HG03432 (cell line): ENCODE results near the gene HDAC8.

Experiments used
- ATAC-seq: cut with Tn5 transposase; IDR thresholded peaks from one replicate; pipeline ENCODE4 v1.9.1; 2021; ENCODE audit warnings: mild to moderate bottlenecking, moderate library complexity; ENCODE audit not compliant: unreplicated experiment

The HDAC8 gene

DNA sequence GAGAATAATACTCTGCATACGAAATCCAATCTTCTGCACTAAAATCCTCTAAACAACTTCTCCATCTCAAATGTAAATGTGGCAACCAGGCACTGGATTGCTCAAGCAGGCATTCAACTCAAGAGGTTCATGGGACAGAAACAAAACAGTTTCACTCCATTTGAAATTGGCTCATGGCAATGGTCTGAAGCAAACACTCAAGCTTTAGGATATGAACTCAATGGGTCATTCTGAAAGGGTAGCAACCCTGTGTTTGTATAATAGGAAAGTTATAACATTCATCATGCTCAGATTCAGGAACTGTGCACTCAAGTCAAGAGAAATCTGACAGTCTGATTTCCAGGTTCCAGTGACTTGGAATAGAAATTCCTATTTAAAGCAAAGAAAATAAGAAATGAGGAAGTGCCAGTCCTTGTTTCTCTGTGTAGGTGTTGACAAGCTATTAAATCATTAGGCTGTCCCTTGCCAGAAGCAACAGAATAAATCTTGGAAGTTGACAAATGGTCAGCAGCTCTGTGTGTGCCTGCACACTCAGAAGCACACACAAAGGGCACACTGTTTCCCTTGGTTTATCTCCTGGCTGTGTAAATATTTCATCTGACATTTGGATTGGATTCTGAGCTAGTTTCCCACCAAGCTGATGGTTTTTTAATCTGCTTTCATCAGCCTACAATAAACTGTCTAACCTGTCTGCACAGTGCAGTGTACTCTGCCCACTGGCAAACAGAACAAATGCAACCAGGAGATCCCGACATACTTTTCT is 191.0 kb downstream of the HDAC8 start:
- ATAC-seq: no peak

DNA sequence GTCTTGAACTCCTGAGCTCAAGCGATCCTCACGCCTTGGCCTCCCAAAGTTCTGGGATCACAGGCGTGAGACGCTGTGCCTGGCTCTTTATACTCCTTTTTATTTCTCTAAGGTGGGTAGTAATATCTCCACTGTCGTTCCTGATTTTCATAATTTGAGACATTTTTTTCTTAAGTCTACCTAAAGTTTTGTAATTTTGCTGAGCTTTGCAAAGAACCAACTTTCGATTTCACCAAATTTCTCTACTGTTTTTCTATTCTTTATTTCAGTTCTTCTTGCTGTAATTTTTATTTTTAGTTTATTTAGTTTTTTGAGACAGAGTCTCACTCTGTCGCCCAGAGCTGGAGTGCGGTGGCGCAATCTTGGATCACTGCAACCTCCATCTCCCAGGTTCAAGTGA is 196.5 kb downstream of the HDAC8 start:
- no peak for ATAC-seq

DNA sequence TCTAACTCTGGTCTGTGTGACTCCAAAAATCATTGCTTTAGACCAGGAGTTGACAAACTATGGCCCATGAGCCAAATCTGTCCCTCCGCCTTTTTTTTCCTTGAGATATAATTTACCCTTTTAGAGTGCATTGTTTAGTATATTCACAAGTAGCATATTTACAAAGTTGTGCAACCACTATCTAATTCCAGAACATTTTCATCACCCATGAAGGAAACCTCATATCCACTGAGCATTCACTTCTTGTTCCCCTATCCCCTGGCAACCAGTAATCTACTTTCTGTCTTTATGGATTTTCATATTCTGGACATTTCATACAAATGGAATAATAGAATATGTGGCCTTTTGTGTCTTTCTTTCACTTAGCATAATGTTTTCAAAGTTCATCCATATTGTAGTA is 199.5 kb downstream of the HDAC8 start:
- ATAC-seq: no peak

DNA sequence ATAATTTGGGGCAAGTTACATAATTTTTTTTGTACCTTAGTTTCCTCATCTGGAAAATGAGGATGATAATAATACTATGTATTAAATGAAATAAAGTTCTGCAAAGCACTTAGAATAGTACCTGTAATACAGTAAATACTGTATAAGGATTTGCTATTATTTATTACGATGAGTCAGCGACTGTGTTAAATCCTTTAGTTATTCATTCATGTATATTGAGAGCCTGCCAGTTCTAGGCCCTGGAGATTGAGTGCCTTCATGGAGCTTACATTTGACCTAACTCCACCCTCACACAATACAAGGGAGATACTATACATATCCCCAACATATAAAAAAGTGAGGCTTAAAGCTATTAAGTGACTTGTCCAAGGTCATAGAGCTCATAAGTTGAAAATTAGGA is 199.9 kb downstream of the HDAC8 start:
- no peak for ATAC-seq

DNA sequence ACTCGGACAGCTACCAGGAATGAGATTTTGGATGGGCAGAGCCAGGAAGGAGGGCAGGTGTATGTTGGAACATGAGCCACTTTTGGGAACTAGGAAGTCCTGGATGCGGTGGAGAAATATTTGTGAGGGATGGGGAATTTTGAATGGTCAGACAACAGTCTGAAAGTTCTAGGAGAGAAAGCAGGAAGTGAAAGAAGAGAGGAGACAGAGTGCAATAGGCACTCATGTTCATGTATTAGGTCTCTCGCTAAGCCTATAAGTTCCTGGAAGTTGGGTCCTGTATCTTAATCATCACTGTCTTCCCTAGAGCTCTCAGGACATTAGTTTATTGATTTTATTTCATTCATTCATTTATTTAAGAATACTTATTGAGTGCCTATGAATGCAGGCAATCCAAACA is 201.2 kb downstream of the HDAC8 start:
- ATAC-seq: peak; percentile 70

DNA sequence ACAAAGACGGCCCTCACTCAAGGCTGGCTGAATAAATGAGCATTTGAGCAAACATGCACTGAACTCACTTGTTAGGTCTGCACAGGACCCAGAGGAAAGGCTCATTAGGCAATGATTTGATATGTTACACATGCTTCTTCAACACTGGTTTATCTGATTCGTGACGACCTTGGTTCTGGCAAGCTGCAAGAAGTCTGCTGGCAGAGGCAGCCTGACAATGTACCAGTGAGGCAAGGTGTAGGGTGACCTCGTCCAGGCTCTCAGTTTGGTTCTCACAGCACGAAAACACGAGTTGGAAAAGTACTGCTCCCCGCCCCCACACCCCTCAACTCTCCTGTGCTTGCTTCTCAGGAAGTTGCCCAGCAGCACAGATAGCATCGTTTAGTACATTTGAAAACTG is 203.8 kb downstream of the HDAC8 start:
- no peak for ATAC-seq

DNA sequence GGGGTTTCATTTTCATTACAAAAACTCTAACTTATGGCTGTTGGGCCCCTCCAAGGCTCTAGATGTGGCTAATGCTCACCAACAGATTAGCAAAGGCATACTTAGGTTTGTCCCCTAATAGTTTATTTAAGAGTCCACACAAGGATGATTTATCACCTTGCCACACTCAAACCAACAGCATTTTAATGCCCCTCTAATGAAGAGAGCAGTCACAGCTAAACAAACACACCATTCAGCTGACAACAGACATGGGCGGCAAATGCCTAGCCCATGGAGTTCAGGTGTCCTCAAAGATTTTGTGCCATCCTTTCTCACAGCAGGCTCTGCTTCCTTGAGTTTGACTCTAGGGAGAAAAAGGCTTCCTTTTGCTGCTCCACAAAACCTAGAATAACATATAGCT is 205.1 kb downstream of the HDAC8 start:
- no peak for ATAC-seq

DNA sequence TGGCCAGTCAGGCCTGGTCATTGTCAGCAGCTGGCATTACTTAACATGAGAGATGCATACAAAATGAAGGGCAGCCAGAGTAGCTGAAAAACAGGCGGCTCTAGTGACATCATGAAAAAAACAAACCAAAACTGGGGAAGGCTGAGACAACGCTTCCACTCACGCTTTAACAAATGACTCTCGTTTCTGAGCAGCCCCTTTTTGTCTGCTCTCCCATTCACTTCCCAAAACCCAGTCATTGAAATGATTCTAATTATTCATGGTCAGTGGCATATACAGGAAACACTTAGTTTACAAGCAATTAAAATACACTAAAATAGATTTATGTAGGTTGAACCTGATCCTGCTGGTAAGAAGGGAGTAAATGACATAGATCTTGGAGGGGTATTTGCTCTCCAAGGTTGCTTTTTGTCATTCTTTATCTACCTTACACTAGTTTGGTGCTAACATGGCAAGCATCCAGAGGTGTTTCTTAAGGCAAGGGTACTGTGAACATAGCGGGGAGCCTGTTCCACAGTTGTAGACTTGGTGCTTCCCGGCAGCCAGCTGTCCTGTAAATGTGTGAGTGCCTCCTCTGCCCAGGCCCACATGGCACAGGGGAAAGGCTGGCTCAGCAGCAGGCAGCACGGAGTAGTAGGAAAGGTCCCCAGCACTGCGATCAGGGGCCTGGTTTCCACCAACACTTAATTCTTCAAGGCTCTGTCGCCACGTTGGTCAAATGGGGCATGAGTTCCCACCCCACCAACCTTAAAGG is 205.8 kb downstream of the HDAC8 start:
- no peak for ATAC-seq

DNA sequence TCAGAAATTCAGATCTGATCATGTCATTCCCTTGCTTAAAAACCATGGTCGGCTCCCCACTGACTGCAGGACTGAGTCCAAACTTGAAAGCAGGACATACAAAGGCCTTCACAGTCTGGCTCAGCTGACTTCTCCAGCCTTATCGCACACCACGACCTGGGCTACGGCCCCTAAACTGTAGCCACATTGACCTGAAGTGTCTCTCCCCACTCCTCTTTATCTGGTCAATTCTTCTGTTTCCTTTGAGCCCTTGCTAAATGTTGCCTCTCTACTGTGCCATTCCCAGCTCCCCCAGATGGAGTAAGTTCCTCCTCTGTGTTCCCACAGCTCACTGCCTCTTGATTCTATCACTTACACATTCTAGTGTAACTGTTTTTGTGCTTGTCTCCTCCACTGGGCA is 206.5 kb downstream of the HDAC8 start:
- no peak for ATAC-seq

DNA sequence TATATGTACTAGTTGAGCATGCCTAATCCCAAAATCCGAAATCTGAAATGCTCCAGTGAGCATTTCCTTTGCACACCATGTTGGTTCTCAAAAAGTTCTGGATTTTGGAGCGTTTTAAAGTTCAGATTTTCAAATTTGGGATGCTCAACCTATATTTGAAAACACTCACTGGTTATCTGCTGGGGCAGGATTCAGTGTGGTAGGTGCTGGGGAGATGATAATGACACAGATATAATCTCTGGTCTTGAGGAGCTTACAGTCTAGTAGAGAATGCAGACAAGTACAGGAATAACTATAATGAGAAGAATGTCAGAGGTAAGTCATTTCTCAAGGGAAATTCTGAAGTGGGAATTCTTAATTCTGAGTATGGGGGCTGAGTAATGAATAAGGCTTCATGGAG is 207.5 kb downstream of the HDAC8 start:
- no peak for ATAC-seq

DNA sequence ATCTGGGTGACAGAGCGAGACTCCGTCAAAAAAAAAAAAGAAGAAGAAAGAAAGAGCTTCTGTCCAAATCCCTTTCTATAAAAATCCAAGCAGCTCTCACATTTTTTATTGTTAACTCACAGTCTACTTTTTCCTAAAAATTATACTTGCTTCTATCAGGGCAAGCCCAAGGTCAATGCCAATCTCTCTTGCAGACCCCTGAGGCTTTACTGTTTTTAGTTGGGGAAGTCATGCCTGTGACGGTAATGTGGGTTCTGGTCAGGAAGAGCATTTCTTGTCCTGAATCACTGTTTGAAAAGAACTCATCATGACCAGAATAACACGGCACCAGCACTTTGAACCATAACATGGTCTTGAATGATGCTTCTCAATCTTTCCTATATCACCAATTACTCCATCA is 212.3 kb downstream of the HDAC8 start:
- no peak for ATAC-seq

DNA sequence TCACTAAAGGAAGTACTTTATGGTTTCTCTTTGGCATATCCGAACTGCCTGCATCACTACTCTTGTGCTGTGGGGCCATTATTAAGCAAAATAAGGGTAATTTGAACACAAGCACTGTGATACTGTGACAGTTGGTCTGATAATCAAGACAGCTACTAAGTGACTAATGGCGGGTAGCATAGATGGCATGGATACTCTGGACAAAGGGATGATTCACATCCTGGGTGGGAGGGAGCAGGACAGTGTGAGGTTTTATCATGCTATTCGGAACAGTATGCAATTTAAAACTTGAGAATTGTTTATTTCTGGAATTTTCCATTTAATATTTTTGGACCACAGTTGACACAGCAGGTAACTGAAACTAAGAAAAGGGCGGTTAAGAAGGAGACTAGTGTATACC is 214.3 kb downstream of the HDAC8 start:
- ATAC-seq: no peak

DNA sequence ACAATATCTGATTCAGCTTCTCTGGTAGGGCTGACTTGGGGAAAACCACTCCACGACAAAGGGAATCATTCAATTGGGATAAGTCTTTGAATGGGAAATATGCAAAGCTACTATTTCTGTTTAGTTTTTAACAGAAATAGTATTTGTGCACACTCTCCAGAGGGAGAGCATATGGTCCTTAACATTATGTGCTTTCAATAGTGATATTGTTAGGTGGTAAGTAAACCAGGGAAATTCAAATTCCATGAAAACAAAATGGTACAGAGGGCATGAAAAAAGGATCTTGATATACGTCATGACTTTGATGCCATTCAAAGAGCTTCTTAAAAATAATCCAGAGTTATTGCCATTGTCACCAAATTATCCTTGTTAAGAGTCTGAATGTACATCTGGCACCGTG is 219.9 kb downstream of the HDAC8 start:
- ATAC-seq: no peak

DNA sequence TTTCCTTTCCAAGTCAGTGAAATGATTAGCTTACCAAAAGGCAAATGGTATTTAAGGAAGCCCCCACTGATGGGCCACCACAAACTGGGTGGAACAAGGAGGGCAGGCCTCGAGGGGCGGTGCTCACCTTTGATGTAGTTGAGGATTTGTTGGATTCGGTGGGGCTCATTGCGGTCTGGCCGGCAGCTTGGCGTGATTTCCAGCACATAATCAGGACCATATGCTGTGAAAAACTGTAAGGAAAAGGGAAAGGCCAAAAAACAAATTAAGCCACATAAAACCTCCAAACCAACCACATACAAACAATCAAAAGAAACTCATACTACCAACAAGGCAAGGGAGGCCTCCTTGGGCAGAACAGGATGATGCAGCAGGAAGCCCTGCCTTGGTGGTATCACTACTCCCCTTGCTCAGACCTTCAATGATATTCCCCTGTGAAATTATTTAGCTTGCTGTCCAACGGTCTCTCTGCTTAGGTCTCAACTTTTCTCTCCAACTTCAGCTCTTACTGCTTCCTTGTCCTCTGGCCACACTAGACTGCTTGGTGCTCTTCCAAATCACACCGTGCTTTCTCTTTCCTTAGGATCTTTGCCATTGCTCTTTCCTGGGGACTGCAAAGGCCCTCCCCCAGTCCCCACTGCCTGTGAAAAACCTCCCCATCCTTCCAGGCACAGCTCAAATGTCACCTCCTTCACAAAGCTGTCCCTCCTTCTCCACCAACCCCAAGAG is 220.9 kb downstream of the HDAC8 start:
- no peak for ATAC-seq

DNA sequence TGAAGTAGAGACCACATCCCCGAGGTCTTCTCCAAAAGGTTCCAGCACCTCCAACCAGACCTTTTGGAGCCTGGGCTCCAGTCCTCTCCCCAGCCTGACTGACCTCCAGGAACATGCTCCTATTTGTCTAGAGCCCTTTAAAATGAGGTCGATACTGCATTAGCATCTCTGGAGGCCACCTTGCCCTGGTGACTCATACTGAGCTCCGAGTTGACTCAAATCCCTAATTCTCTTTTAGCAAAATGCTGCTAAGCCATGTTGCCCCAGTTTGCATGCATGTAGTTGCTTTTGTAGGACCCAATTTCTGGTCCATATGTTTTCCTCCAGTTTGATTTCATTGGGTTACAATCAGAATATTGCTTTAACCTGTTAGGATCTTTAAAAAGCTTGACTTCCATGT is 223.5 kb downstream of the HDAC8 start:
- ATAC-seq: peak; percentile 99

DNA sequence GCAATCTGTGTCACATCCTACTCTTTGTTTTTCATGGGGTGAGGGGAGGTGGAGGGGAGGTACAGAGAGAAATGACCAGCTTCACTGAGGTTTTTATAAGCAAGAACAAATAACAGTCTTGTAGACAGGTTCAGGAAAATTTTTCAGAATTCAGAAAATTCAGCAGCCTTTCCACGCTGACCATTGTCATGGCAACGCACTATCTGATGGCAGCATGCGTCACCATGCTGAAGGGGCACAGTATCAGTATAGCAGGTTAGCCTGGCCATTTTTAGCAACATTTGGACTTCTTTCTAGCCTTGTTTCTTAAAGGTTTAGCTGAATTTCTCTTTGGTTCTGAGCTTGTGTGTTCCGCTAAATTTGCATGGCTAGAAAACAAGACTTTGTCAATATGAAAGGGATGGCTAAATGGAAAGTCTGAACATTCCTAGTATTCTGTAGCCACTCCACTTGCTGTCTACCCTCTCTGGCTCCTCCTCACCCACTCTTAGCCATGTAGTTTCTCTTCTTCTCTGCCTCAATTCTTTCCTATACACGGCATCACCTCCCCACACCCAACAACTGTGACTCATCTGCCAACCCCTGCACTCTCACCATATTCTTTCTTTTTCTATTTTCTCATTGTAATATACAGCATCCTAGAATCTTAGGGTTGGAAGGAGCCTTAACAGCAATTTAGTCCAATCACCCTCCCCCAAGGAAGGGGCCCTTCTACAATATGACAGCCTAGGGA is 224.2 kb downstream of the HDAC8 start:
- peak; percentile 21 for ATAC-seq

DNA sequence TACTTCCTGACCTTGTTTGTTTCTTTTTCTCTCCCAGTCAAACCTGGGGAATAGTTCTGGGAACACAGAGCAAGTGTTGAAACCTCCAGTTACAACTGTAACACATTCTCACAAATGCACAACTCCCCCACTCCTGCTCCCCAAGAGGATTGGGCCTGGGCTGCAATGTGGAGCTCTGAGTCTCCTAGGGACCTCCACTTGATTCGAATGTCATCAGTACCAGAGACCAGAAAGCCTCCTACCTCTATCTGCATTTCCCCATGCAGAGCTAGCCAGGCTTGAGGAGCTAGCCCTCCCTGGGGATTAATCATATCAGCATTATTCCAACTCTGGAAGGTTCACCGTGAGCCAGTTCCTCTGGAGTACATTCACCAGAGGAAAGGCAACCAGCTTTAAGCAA is 225.3 kb downstream of the HDAC8 start:
- ATAC-seq: no peak

DNA sequence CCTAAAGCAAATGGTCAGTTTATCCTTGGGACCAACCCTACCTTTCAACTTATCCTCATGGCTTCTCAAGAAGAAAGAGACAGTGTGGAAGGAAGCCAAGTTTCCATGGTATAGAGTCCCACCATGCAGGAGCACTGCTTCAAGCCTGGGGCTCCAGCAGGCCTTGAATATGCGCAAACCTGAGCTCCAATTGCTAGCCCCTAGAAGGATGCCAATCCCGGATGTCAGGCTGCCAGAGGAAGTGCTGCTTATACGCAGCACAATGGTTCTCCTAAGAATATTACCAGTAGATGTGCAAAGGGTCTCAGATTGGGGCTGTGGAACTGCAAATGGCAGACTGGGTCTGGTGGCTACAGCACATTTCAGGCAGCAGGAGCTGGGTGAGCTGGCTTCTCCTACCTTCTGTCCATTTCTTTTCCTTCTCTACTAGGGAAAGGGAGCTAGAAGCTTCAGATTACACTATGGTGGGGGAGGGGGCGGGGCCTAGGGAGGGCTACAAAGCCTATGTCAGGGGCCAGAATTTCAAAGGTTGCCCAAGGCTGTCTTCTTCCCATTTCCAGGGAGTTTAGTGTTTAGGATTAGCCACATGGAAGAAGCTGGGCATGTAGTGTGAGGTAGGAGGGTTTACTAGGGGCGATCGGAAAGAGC is 226.2 kb downstream of the HDAC8 start:
- no peak for ATAC-seq

DNA sequence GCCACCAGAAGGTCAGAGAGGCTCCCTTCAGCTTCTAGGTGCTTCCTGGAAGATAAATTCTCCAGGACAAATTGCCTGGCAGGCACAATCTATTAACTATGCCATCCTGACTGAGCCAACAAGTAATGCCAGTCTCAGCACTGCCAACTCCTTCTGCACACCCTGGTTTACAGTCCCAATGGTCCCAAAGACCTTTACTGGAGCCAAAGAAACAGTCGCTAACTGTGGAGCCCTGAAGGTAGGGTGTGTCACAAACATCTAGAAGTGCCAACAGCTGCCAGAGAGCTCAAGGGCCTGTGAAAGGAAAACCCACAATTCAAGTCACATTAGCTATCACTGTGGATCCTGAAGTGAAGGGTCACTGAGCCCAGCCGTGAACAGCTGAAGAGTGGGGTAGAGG is 232.0 kb downstream of the HDAC8 start:
- no peak for ATAC-seq

DNA sequence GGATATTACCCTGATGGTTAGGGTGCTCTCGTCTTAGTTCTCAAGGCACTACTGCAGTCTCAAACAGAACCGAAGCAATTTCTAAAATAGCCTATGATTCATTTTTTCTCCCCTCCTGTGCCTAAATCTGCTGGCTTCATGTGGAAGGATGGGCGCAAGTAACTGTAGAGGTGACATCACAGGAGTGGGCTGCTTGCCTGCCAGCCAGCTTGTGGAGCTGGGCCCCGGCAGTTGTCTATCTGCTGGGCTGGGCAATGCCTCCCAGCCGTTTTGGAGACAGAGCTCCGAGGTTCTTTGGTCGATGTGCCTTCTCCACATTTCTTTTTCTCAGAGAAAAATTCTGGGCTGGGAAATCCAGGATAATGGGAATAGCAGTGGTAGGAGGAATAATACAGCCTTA is 232.6 kb downstream of the HDAC8 start:
- ATAC-seq: no peak

DNA sequence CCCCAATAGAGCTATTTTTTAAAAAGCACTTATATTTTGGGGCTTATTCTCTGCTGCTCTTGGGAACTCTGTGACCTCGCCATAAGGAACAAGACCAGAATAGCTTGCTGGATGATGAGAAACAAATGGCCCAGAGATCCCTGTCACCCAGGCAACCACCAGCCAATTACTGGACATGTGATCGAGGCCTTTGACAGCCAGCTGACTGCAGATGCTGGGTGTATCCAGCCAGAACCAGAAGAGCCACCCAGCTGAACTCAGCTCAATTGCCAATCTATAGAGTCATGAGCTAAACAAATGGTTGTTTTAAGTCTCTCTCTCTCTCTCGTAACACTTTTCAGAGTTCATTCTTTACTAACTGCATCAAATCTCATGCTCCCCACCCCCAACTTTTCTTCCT is 242.5 kb downstream of the HDAC8 start:
- no peak for ATAC-seq
